ENCODE measurements around the gene YPEL4. TPM values are rescaled to one million over a fixed set of nuclear protein-coding genes. Genes with fewer than 3 reads are reported as not detected.

Gene YPEL4
- total RNA-seq, 6 donors from 2014 or later, result 0.91 to 8.4 (median 3.5) TPM

GRCh38 chr11:57648801-57649735 is 644 bp downstream of the YPEL4 start:
- ATAC-seq (ENCODE audit: low FRiP score in 2 of 2) (peak in 1 of 2 donors; percentile 7), DNase-seq (no peak)
- H3K27ac ChIP-seq, result peak overlapping the region in 1 of 4 donors; percentile 55
- peaks cover 57 to 70% (median 58%) of the 10 kb centered on the region in 4 donors for H3K4me1 ChIP-seq
- peaks cover 0 to 26% (median 9%) of the 10 kb centered on the region in 4 donors for H3K27me3 ChIP-seq
- no peak for TF ChIP-seq POLR2AphosphoS5 (IDR thresholded peaks at IDR 0.05)
- TF ChIP-seq CTCF (IDR thresholded peaks at IDR 0.05), result no peak
- TF ChIP-seq EP300 (IDR thresholded peaks at IDR 0.05), result no peak
- no peak for TF ChIP-seq POLR2A (IDR thresholded peaks at IDR 0.05)
- no peaks in the 10 kb centered on the region for H3K36me3 ChIP-seq
- peak overlapping the region; percentile 11 to 45 (median 38) for H3K4me3 ChIP-seq
- 5 to 8% methylated on average over 23 of the region's 23 CpGs for WGBS, 2 donors
- no peaks in the 10 kb centered on the region for H3K9me3 ChIP-seq

GRCh38 chr11:57647960-57648800 is 1.5 kb downstream of the YPEL4 start:
- peaks cover 59 to 66% (median 62%) of the 10 kb centered on the region in 4 donors for H3K4me1 ChIP-seq
- peak in 1 of 2 donors; percentile 5 for ATAC-seq (ENCODE audit: low FRiP score in 2 of 2)
- H3K27ac ChIP-seq, result no peak overlapping the region
- no peaks in the 10 kb centered on the region for H3K9me3 ChIP-seq
- DNase-seq, result no peak
- H3K4me3 ChIP-seq, result peak overlapping the region in 2 of 4 donors; percentile 33 to 44
- TF ChIP-seq CTCF (IDR thresholded peaks at IDR 0.05) (no peak), EP300 (IDR thresholded peaks at IDR 0.05) (no peak), POLR2AphosphoS5 (IDR thresholded peaks at IDR 0.05) (no peak), POLR2A (IDR thresholded peaks at IDR 0.05) (no peak)
- 11 to 14% methylated on average over 13 of the region's 13 CpGs for WGBS, 2 donors
- no peaks in the 10 kb centered on the region for H3K36me3 ChIP-seq
- H3K27me3 ChIP-seq, result peaks cover 0 to 26% (median 9%) of the 10 kb centered on the region in 4 donors

GRCh38 chr11:57647372-57647771 is 2.3 kb downstream of the YPEL4 start:
- Histone ChIP-seq H3K36me3 (no peaks in the 10 kb centered on the region), H3K4me1 (peaks cover 59 to 63% (median 61%) of the 10 kb centered on the region in 4 donors), H3K4me3 (no peak overlapping the region), H3K9me3 (no peaks in the 10 kb centered on the region), H3K27me3 (peaks cover 0 to 26% (median 9%) of the 10 kb centered on the region in 4 donors), H3K27ac (no peak overlapping the region)
- 7 to 17% methylated on average over 5 to 10 of the region's 10 CpGs for WGBS, 2 donors
- no peak for TF ChIP-seq POLR2AphosphoS5 (IDR thresholded peaks at IDR 0.05)
- ATAC-seq (ENCODE audit: low FRiP score in 2 of 2), result no peak
- DNase-seq, result no peak

GRCh38 chr11:57646799-57647303 is 2.9 kb downstream of the YPEL4 start:
- H3K27ac ChIP-seq, result peak overlapping the region in 1 of 4 donors; percentile 23
- peaks cover 58 to 63% (median 60%) of the 10 kb centered on the region in 4 donors for H3K4me1 ChIP-seq
- H3K4me3 ChIP-seq, result no peak overlapping the region
- peaks cover 0 to 26% (median 9%) of the 10 kb centered on the region in 4 donors for H3K27me3 ChIP-seq
- no peaks in the 10 kb centered on the region for H3K36me3 ChIP-seq
- TF ChIP-seq CTCF (IDR thresholded peaks at IDR 0.05) (no peak), EP300 (IDR thresholded peaks at IDR 0.05) (no peak), POLR2A (IDR thresholded peaks at IDR 0.05) (no peak), POLR2AphosphoS5 (IDR thresholded peaks at IDR 0.05) (no peak)
- DNase-seq, result peak in 1 of 2 donors; percentile 81
- 10 to 15% methylated on average over 10 to 23 of the region's 23 CpGs for WGBS, 2 donors
- no peak for ATAC-seq (ENCODE audit: low FRiP score in 2 of 2)
- no peaks in the 10 kb centered on the region for H3K9me3 ChIP-seq

Measured in upper lobe of left lung (tissue), 6 donors.